K562 (cell line): ENCODE measurements around the gene COPS6. TPM values are rescaled to one million over a fixed set of nuclear protein-coding genes. Genes with fewer than 3 reads are reported as not detected.

Experiments
- CBFA2T3 ChIP-seq: fragments of 450-650 bp; IDR thresholded peaks from 2 replicates; pipeline ENCODE4 v1.6.1; 2017
- CTBP1 ChIP-seq: fragments of 450-650 bp; IDR thresholded peaks from 2 replicates; pipeline ENCODE4 v1.6.1; 2016; ENCODE audit warnings: borderline replicate concordance
- MBD2 ChIP-seq: sonication (generic); IDR thresholded peaks from 2 replicates; pipeline ENCODE4 v1.6.1; 2016; ENCODE audit warnings: low read depth, borderline replicate concordance
- STAT5B ChIP-seq: fragments of 250-450 bp; sonication (Bioruptor Pico); IDR thresholded peaks from 2 replicates; pipeline ENCODE4 v1.8.0; 2021; ENCODE audit warnings: mild to moderate bottlenecking, inconsistent platforms
- ZFX ChIP-seq: sonication (generic); formaldehyde crosslinking; IDR thresholded peaks from 2 replicates; pipeline ENCODE4 v1.8.0; 2022; ENCODE audit warnings: mild to moderate bottlenecking, missing genetic modification reagents, moderate library complexity
- polyA plus RNA-seq, 8 experiments: library from polyadenylated mRNA; depleted of rRNA in 4 of 8; stranded (reverse) in 5 of 8; unstranded in 3 of 8; fragments of >200 nt; fragmentation: Nextera tagmentation in 2 of 8; fragmentation: Illumina TruSeq in 1 of 8; extraction: Ambion mirVana in 2 of 8; extraction: Trizol in 1 of 8; gene quantifications; 2 replicates each; pipeline versions ENCODE4 v1.2.1 to v1.2.3, GENCODE V29; 2011 to 2014; ENCODE audit warnings: inconsistent platforms in 1 of 8, missing spikeins in 1 of 8
- total RNA-seq, 7 experiments: library from RNA; depleted of rRNA in 6 of 7; stranded (reverse); fragments of >200 nt in 6 of 7; fragmentation: Illumina TruSeq in 2 of 7; extraction: Trizol in 2 of 7; gene quantifications; 2 replicates each; pipeline versions ENCODE4 v1.2.1 to v1.2.3, GENCODE V29; 2011 to 2021; ENCODE audit warnings: low replicate concordance in 1 of 7
- TF ChIP-seq, protein P1 (sequence below): IDR thresholded peaks from 2 replicates; pipeline ENCODE4 v1.6.1; 2011; ENCODE audit warnings: borderline replicate concordance, low read depth, mild to moderate bottlenecking, moderate library complexity, low read length; ENCODE audit not compliant: insufficient read depth, poor library complexity, severe bottlenecking
- TF ChIP-seq, protein P2 (sequence below): fragments of 200-800 bp; sonication (Bioruptor generic); IDR thresholded peaks from 2 replicates; pipeline ENCODE4 v1.6.1; 2017; ENCODE audit warnings: missing genetic modification characterization, missing compliant biosample characterization
- TF ChIP-seq, protein P3 (sequence below): fragments of 200-600 bp; sonication (generic); IDR thresholded peaks from one replicate; pipeline ENCODE4 v1.6.1; 2012; ENCODE audit warnings: mild to moderate bottlenecking, low read depth, low read length, inconsistent platforms

COPS6 gene
- total and polyA plus RNA-seq, 9 of the 15 experiments (the other 6 are each of a cell fraction or from before 2014, with no cell fraction given), result 63.0 to 331 (median 168) TPM

DNA sequence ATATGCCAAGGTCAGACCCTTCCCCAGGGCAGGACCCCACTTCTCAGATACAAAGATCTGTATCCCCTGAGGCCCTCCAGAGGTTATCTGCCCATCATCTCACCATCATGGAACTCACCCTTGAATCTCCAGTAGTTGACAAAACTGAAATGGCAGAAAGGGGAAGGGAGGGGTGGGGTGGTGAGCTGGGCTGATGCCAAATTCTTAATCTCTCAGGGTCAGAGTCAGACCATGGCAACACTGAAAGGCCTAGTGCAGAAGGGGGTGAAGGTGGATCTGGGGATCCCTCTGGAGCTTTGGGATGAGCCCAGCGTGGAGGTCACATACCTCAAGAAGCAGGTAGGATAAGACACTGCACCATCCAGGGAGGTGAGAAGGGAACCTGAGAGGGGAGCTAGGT is 33.8 kb downstream of the COPS6 start (continued):
- TF ChIP-seq, protein P1, sequence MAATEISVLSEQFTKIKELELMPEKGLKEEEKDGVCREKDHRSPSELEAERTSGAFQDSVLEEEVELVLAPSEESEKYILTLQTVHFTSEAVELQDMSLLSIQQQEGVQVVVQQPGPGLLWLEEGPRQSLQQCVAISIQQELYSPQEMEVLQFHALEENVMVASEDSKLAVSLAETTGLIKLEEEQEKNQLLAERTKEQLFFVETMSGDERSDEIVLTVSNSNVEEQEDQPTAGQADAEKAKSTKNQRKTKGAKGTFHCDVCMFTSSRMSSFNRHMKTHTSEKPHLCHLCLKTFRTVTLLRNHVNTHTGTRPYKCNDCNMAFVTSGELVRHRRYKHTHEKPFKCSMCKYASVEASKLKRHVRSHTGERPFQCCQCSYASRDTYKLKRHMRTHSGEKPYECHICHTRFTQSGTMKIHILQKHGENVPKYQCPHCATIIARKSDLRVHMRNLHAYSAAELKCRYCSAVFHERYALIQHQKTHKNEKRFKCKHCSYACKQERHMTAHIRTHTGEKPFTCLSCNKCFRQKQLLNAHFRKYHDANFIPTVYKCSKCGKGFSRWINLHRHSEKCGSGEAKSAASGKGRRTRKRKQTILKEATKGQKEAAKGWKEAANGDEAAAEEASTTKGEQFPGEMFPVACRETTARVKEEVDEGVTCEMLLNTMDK, result no peak
- no peak for TF ChIP-seq MBD2
- TF ChIP-seq, protein P2, sequence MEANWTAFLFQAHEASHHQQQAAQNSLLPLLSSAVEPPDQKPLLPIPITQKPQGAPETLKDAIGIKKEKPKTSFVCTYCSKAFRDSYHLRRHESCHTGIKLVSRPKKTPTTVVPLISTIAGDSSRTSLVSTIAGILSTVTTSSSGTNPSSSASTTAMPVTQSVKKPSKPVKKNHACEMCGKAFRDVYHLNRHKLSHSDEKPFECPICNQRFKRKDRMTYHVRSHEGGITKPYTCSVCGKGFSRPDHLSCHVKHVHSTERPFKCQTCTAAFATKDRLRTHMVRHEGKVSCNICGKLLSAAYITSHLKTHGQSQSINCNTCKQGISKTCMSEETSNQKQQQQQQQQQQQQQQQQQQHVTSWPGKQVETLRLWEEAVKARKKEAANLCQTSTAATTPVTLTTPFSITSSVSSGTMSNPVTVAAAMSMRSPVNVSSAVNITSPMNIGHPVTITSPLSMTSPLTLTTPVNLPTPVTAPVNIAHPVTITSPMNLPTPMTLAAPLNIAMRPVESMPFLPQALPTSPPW (CRISPR knock-in tag), result peak; percentile 82
- TF ChIP-seq CBFA2T3, result 0 out of 2 replicates have a peak, but pooled peaks have one; percentile 28
- no peak for TF ChIP-seq STAT5B (CRISPR knock-in tag)
- no peak for TF ChIP-seq ZFX
- TF ChIP-seq, protein P3, sequence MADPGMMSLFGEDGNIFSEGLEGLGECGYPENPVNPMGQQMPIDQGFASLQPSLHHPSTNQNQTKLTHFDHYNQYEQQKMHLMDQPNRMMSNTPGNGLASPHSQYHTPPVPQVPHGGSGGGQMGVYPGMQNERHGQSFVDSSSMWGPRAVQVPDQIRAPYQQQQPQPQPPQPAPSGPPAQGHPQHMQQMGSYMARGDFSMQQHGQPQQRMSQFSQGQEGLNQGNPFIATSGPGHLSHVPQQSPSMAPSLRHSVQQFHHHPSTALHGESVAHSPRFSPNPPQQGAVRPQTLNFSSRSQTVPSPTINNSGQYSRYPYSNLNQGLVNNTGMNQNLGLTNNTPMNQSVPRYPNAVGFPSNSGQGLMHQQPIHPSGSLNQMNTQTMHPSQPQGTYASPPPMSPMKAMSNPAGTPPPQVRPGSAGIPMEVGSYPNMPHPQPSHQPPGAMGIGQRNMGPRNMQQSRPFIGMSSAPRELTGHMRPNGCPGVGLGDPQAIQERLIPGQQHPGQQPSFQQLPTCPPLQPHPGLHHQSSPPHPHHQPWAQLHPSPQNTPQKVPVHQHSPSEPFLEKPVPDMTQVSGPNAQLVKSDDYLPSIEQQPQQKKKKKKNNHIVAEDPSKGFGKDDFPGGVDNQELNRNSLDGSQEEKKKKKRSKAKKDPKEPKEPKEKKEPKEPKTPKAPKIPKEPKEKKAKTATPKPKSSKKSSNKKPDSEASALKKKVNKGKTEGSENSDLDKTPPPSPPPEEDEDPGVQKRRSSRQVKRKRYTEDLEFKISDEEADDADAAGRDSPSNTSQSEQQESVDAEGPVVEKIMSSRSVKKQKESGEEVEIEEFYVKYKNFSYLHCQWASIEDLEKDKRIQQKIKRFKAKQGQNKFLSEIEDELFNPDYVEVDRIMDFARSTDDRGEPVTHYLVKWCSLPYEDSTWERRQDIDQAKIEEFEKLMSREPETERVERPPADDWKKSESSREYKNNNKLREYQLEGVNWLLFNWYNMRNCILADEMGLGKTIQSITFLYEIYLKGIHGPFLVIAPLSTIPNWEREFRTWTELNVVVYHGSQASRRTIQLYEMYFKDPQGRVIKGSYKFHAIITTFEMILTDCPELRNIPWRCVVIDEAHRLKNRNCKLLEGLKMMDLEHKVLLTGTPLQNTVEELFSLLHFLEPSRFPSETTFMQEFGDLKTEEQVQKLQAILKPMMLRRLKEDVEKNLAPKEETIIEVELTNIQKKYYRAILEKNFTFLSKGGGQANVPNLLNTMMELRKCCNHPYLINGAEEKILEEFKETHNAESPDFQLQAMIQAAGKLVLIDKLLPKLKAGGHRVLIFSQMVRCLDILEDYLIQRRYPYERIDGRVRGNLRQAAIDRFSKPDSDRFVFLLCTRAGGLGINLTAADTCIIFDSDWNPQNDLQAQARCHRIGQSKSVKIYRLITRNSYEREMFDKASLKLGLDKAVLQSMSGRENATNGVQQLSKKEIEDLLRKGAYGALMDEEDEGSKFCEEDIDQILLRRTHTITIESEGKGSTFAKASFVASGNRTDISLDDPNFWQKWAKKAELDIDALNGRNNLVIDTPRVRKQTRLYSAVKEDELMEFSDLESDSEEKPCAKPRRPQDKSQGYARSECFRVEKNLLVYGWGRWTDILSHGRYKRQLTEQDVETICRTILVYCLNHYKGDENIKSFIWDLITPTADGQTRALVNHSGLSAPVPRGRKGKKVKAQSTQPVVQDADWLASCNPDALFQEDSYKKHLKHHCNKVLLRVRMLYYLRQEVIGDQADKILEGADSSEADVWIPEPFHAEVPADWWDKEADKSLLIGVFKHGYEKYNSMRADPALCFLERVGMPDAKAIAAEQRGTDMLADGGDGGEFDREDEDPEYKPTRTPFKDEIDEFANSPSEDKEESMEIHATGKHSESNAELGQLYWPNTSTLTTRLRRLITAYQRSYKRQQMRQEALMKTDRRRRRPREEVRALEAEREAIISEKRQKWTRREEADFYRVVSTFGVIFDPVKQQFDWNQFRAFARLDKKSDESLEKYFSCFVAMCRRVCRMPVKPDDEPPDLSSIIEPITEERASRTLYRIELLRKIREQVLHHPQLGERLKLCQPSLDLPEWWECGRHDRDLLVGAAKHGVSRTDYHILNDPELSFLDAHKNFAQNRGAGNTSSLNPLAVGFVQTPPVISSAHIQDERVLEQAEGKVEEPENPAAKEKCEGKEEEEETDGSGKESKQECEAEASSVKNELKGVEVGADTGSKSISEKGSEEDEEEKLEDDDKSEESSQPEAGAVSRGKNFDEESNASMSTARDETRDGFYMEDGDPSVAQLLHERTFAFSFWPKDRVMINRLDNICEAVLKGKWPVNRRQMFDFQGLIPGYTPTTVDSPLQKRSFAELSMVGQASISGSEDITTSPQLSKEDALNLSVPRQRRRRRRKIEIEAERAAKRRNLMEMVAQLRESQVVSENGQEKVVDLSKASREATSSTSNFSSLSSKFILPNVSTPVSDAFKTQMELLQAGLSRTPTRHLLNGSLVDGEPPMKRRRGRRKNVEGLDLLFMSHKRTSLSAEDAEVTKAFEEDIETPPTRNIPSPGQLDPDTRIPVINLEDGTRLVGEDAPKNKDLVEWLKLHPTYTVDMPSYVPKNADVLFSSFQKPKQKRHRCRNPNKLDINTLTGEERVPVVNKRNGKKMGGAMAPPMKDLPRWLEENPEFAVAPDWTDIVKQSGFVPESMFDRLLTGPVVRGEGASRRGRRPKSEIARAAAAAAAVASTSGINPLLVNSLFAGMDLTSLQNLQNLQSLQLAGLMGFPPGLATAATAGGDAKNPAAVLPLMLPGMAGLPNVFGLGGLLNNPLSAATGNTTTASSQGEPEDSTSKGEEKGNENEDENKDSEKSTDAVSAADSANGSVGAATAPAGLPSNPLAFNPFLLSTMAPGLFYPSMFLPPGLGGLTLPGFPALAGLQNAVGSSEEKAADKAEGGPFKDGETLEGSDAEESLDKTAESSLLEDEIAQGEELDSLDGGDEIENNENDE, result no peak
- TF ChIP-seq CTBP1, result 0 out of 2 replicates have a peak, but pooled peaks have one; percentile 37
